SU-DHL-6 (cell line): ENCODE measurements around the gene CEP170B.

Experiments used
- CTCF ChIP-seq: fragments of 200-600 bp; sonication (generic); IDR thresholded peaks from one replicate; pipeline ENCODE4 v1.5.1; 2017; ENCODE audit warnings: antibody characterized with exemption, mild to moderate bottlenecking, low read length, moderate library complexity; ENCODE audit not compliant: insufficient read depth, poor library complexity, severe bottlenecking
- EZH2phosphoT487 ChIP-seq: fragments of 200-600 bp; sonication (generic), shearing (Covaris generic); conservative IDR thresholded peaks from 2 replicates; pipeline ENCODE4 v1.6.1; 2018; ENCODE audit warnings: mild to moderate bottlenecking, antibody characterized with exemption, low read length, moderate library complexity, mixed read lengths

GRCh38 chr14:104865081-104865630 lies at the start of gene CEP170B:
- no peak for TF ChIP-seq EZH2phosphoT487
- no peak for TF ChIP-seq CTCF
